ENCODE results near the gene AFG3L2. TPM values are rescaled to one million over a fixed set of nuclear protein-coding genes. Genes with fewer than 3 reads are reported as not detected.

Gene AFG3L2
- total and polyA plus RNA-seq, 2 of the 13 experiments (the other 11 are each of a cell fraction or from before 2014, with no cell fraction given) = 28.6 to 86.9 TPM

GRCh38 chr18:12361770-12362378, 15.2 kb downstream of the AFG3L2 start:
- H3K36me3 ChIP-seq (replicated peaks in 1 of 2; ENCODE audit: control insufficient read depth in 1 of 2, insufficient read depth in 2 of 2, low read length in 2 of 2) = peaks cover 17 to 87% of the 10 kb centered on the region in 2 experiments
- 0 out of 2 replicates have a peak, but pooled peaks cover 2% of the 10 kb centered on the region for H4K20me1 ChIP-seq (ENCODE audit: insufficient read depth, low read length)
- H3K9ac ChIP-seq (ENCODE audit: insufficient read depth, low read depth, low read length) = no peak overlapping the region
- BruUV-seq (replicated peaks) = no TSS peak
- no peak overlapping the region for H2AFZ ChIP-seq (ENCODE audit: low read length)
- no peaks in the 10 kb centered on the region for H3K9me3 ChIP-seq (ENCODE audit: low read length)
- ChIA-PET POLR2A (no interaction called here), CTCF (ENCODE audit: low intra/inter-chr PET ratio, low total read pairs) (no interaction called here)
- 96% methylated on average over 3 of the region's 3 CpGs for WGBS (ENCODE audit: low lambda C conversion rate)
- in situ Hi-C loops (cut with HindIII; ENCODE audit: extremely low pct_ligation_motif_present, low pct_unique_long_range_greater_than_20kb) = no loop called here
- intact Hi-C loops (cut with micrococcal nuclease; ENCODE audit: unreplicated experiment) = no loop called here
- FAIRE-seq (no peak), DNase-seq (ENCODE audit: low spot score) (no peak), ATAC-seq (no peak)
- TF ChIP-seq NCOA1 (CRISPR knock-in tag; IDR thresholded peaks at IDR 0.05) (no peak), SNAI1 (CRISPR knock-in tag; IDR thresholded peaks at IDR 0.05; ENCODE audit: borderline replicate concordance) (no peak)
- H3K27me3 ChIP-seq (ENCODE audit: control insufficient read depth in 1 of 2, insufficient read depth in 2 of 2, low read length in 2 of 2) = no peaks in the 10 kb centered on the region
- H3K4me1 ChIP-seq (ENCODE audit: insufficient read depth, low read length) = no peaks in the 10 kb centered on the region
- no peak overlapping the region for H3K4me2 ChIP-seq (ENCODE audit: low read depth, low read length)
- H3K79me2 ChIP-seq (ENCODE audit: insufficient read depth, low read length) = peaks cover 3% of the 10 kb centered on the region
- no peak overlapping the region for H3K4me3 ChIP-seq (replicated peaks in 1 of 3; ENCODE audit: insufficient read depth in 1 of 3, low read depth in 2 of 3, low read length in 3 of 3)
- H3K27ac ChIP-seq (ENCODE audit: extremely low read length, insufficient read depth, low read length) = no peak overlapping the region

DNA sequence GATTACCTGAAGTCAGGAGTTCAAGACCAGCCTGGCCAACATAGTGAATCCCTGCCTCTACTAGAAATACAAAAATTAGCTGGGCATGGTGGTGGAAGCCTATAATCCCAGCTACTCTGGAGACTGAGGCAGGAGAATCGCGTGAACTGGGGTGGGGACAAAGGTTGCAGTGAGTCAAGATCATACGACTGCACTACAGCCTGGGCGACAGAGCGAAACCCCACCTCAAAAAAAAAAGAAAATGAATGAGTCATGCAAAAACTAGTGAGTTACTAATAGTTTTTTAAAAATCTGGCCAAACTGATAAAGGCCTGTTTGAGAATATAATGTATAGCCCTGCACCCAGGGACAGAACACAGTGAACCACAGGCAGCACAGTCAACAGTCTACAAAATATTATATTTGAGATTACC, 17.5 kb downstream of the AFG3L2 start:
- FAIRE-seq = no peak
- Histone ChIP-seq H3K9me3 (ENCODE audit: low read length) (no peaks in the 10 kb centered on the region), H3K9ac (ENCODE audit: insufficient read depth, low read depth, low read length) (no peak overlapping the region), H3K79me2 (ENCODE audit: insufficient read depth, low read length) (peaks cover 3% of the 10 kb centered on the region), H3K36me3 (replicated peaks in 1 of 2; ENCODE audit: control insufficient read depth in 1 of 2, insufficient read depth in 2 of 2, low read length in 2 of 2) (peaks cover 17 to 86% of the 10 kb centered on the region in 2 experiments; a peak in 4 of 5 replicates), H3K27me3 (ENCODE audit: control insufficient read depth in 1 of 2, insufficient read depth in 2 of 2, low read length in 2 of 2) (no peaks in the 10 kb centered on the region), H3K4me1 (ENCODE audit: insufficient read depth, low read length) (no peaks in the 10 kb centered on the region), H4K20me1 (ENCODE audit: insufficient read depth, low read length) (0 out of 2 replicates have a peak, but pooled peaks cover 2% of the 10 kb centered on the region), H3K27ac (ENCODE audit: extremely low read length, insufficient read depth, low read length) (no peak overlapping the region), H3K4me2 (ENCODE audit: low read depth, low read length) (no peak overlapping the region), H2AFZ (ENCODE audit: low read length) (no peak overlapping the region), H3K4me3 (replicated peaks in 1 of 3; ENCODE audit: insufficient read depth in 1 of 3, low read depth in 2 of 3, low read length in 3 of 3) (no peak overlapping the region)
- ATAC-seq = no peak
- ChIA-PET POLR2A (no interaction called here), CTCF (ENCODE audit: low intra/inter-chr PET ratio, low total read pairs) (no interaction called here)
- 93% methylated on average over 5 of the region's 5 CpGs for WGBS (ENCODE audit: low lambda C conversion rate)
- DNase-seq (ENCODE audit: low spot score) = no peak
- no TSS peak for BruUV-seq (replicated peaks)
- intact Hi-C loops (cut with micrococcal nuclease; ENCODE audit: unreplicated experiment) = no loop called here
- no peak for TF ChIP-seq NCOA1 (CRISPR knock-in tag; IDR thresholded peaks at IDR 0.05)
- no peak for TF ChIP-seq ZNF790 (CRISPR knock-in tag; IDR thresholded peaks at IDR 0.05; ENCODE audit: borderline replicate concordance)
- TF ChIP-seq MLLT10 (CRISPR knock-in tag; IDR thresholded peaks at IDR 0.05) = no peak
- no peak for TF ChIP-seq CHCHD3 (CRISPR knock-in tag; IDR thresholded peaks at IDR 0.05)
- TF ChIP-seq ZNF234 (CRISPR knock-in tag; conservative IDR thresholded peaks at IDR 0.05) = no peak
- no peak for TF ChIP-seq ZNF841 (CRISPR knock-in tag; IDR thresholded peaks at IDR 0.05; ENCODE audit: borderline replicate concordance)
- TF ChIP-seq MTA3 (CRISPR knock-in tag; IDR thresholded peaks at IDR 0.05) = no peak
- no peak for TF ChIP-seq MTERF4 (CRISPR knock-in tag; IDR thresholded peaks at IDR 0.05)
- TF ChIP-seq ZNF589 (CRISPR knock-in tag; conservative IDR thresholded peaks at IDR 0.05) = no peak
- no peak for TF ChIP-seq ELF4 (CRISPR knock-in tag; IDR thresholded peaks at IDR 0.05; ENCODE audit: borderline replicate concordance)
- TF ChIP-seq NCOR1 (IDR thresholded peaks at IDR 0.05; ENCODE audit: borderline replicate concordance, low read length) = no peak
- no peak for TF ChIP-seq ZNF20 (CRISPR knock-in tag; IDR thresholded peaks at IDR 0.05)
- no peak for TF ChIP-seq MBD4 (IDR thresholded peaks at IDR 0.05; ENCODE audit: borderline replicate concordance, low read length)
- TF ChIP-seq, protein P1, sequence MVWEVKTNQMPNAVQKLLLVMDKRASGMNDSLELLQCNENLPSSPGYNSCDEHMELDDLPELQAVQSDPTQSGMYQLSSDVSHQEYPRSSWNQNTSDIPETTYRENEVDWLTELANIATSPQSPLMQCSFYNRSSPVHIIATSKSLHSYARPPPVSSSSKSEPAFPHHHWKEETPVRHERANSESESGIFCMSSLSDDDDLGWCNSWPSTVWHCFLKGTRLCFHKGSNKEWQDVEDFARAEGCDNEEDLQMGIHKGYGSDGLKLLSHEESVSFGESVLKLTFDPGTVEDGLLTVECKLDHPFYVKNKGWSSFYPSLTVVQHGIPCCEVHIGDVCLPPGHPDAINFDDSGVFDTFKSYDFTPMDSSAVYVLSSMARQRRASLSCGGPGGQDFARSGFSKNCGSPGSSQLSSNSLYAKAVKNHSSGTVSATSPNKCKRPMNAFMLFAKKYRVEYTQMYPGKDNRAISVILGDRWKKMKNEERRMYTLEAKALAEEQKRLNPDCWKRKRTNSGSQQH (CRISPR knock-in tag; IDR thresholded peaks at IDR 0.05; ENCODE audit: low read depth) = no peak
- in situ Hi-C loops (cut with HindIII; ENCODE audit: extremely low pct_ligation_motif_present, low pct_unique_long_range_greater_than_20kb) = no loop called here

All from HepG2 (cell line).